ENCODE results near the gene PLEKHB2. TPM values are rescaled to one million over a fixed set of nuclear protein-coding genes. Genes with fewer than 3 reads are reported as not detected.
"Not testable (repeated sequence)": the region's sequence is repeated elsewhere in the genome, so short reads cannot be mapped to it uniquely, and the experiment has no call there.

The PLEKHB2 gene
- total and polyA plus RNA-seq, 9 of the 15 experiments (the other 6 are each of a cell fraction or from before 2014, with no cell fraction given), result 41.3 to 71.5 (median 50.2) TPM

- intact Hi-C loops (cut with micrococcal nuclease); DNase-seq (ENCODE audit: extremely low read depth in 1 of 4, low spot score in 3 of 4); ATAC-seq; H3K9me3 ChIP-seq (replicated peaks; ENCODE audit: control insufficient read depth, insufficient read depth, low read depth, low read length); H3K4me2 ChIP-seq (ENCODE audit: insufficient read depth, low read length); H2AFZ ChIP-seq (ENCODE audit: low read depth, low read length); H3K9me1 ChIP-seq (ENCODE audit: control insufficient read depth, insufficient read depth, low read length); POLR2A ChIA-PET; FAIRE-seq; in situ Hi-C loops (cut with MboI); H3K27ac ChIP-seq (ENCODE audit: extremely low read depth, low read depth, low read length); H3K27me3 ChIP-seq (ENCODE audit: control insufficient read depth in 2 of 2, insufficient read depth in 2 of 2, low read length in 2 of 2); H3K9ac ChIP-seq (ENCODE audit: insufficient read depth in 1 of 2, low read depth in 2 of 2, low read length in 2 of 2); H4K20me1 ChIP-seq (replicated peaks; ENCODE audit: control insufficient read depth, insufficient read depth, low read length); BruUV-seq (replicated peaks); H3K4me3 ChIP-seq: not testable (repeated sequence)
- H3K4me1 ChIP-seq (replicated peaks in 1 of 2; ENCODE audit: control insufficient read depth in 2 of 2, insufficient read depth in 2 of 2, low read length in 2 of 2), result peaks cover 27 to 35% of the 10 kb centered on the region in 2 experiments
- peaks cover 39% of the 10 kb centered on the region for H3K36me3 ChIP-seq (ENCODE audit: control insufficient read depth, insufficient read depth, low read length)
- WGBS (ENCODE audit: insufficient coverage, low coverage, missing lambda C conversion rate), result 74% methylated on average over 3 of the region's 3 CpGs
- H3K79me2 ChIP-seq (ENCODE audit: control insufficient read depth, insufficient read depth, low read length), result peaks cover 96% of the 10 kb centered on the region
- TF ChIP-seq ZFP36 (IDR thresholded peaks at IDR 0.05; ENCODE audit: low read depth, low read length, partially characterized antibody), result peak; percentile 61
- 0 out of 2 replicates have a peak, but pooled peaks have one; percentile 12 for TF ChIP-seq CBX5 (IDR thresholded peaks at IDR 0.05; ENCODE audit: borderline replicate concordance, low read depth)
- 0 out of 2 replicates have a peak, but pooled peaks have one; percentile 38 for TF ChIP-seq EHMT2 (IDR thresholded peaks at IDR 0.05)
- TF ChIP-seq MEIS2 (IDR thresholded peaks at IDR 0.05; ENCODE audit: partially characterized antibody), result peak; percentile 7
- CTCF ChIA-PET (ENCODE audit: low intra/inter-chr PET ratio), result interaction anchor here (0.8 kb wide), 1 partner anchor 9 kb away, joined by 3 read pairs; no protein-coding TSS in a partner anchor
Observed at GRCh38 chr2:131114950-131115349, 9.8 kb downstream of the PLEKHB2 start.

- H3K9me3 ChIP-seq (replicated peaks; ENCODE audit: control insufficient read depth, insufficient read depth, low read depth, low read length), result peaks cover 2% of the 10 kb centered on the region; the same call in 1 of the 2 replicates
- CTCF ChIA-PET (ENCODE audit: low intra/inter-chr PET ratio), result no interaction called here
- no peak for TF ChIP-seq HEY1 (CRISPR knock-in tag; IDR thresholded peaks at IDR 0.05; ENCODE audit: borderline replicate concordance)
- TF ChIP-seq ZNF609 (CRISPR knock-in tag; IDR thresholded peaks at IDR 0.05; ENCODE audit: borderline replicate concordance), result no peak
- no peak for TF ChIP-seq MAX (CRISPR knock-in tag; IDR thresholded peaks at IDR 0.05)
- no peak for TF ChIP-seq CCAR2 (IDR thresholded peaks at IDR 0.05; ENCODE audit: low read depth, low read length)
- 0 out of 2 replicates have a peak, but pooled peaks have one; percentile 31 for TF ChIP-seq SMARCE1 (IDR thresholded peaks at IDR 0.05)
- no peak for TF ChIP-seq HCFC1 (IDR thresholded peaks at IDR 0.05; ENCODE audit: low read depth, low read length)
- TF ChIP-seq SMAD2 (IDR thresholded peaks at IDR 0.05; ENCODE audit: low read depth, low read length), result no peak
- TF ChIP-seq ZFX (CRISPR knock-in tag; IDR thresholded peaks at IDR 0.05), result no peak
Observed at GRCh38 chr2:131115752-131116151, 10.6 kb downstream of the PLEKHB2 start.

More at GRCh38 chr2:131115752-131116151, 10.6 kb downstream of the PLEKHB2 start:
- Histone ChIP-seq H3K4me2 (ENCODE audit: insufficient read depth, low read length) (no peak overlapping the region), H3K9ac (ENCODE audit: insufficient read depth in 1 of 2, low read depth in 2 of 2, low read length in 2 of 2) (no peak overlapping the region), H4K20me1 (replicated peaks; ENCODE audit: control insufficient read depth, insufficient read depth, low read length) (no peaks in the 10 kb centered on the region; the same call in 1 of the 2 replicates), H3K4me1 (replicated peaks in 1 of 2; ENCODE audit: control insufficient read depth in 2 of 2, insufficient read depth in 2 of 2, low read length in 2 of 2) (peaks cover 27 to 31% of the 10 kb centered on the region in 2 experiments), H3K4me3 (no peak overlapping the region), H3K36me3 (ENCODE audit: control insufficient read depth, insufficient read depth, low read length) (peaks cover 38% of the 10 kb centered on the region), H2AFZ (ENCODE audit: low read depth, low read length) (no peak overlapping the region), H3K79me2 (ENCODE audit: control insufficient read depth, insufficient read depth, low read length) (peaks cover 95% of the 10 kb centered on the region), H3K27me3 (ENCODE audit: control insufficient read depth in 2 of 2, insufficient read depth in 2 of 2, low read length in 2 of 2) (no peaks in the 10 kb centered on the region), H3K27ac (ENCODE audit: extremely low read depth, low read depth, low read length) (peak overlapping the region; percentile 38; the same call in 1 of the 3 replicates), H3K9me1 (ENCODE audit: control insufficient read depth, insufficient read depth, low read length) (peaks cover 4% of the 10 kb centered on the region)
- DNase-seq (ENCODE audit: extremely low read depth in 1 of 4, low spot score in 3 of 4), result peak in 2 of 4 experiments; percentile 36 to 37
- no TSS peak for BruUV-seq (replicated peaks)
- POLR2A ChIA-PET, result no interaction called here
- peak; percentile 20; the same call in 2 of the 3 replicates for ATAC-seq
- in situ Hi-C loops (cut with MboI) (no loop called here), intact Hi-C loops (cut with micrococcal nuclease) (no loop called here)
- FAIRE-seq, result no peak
